GM19372 (cell line): ENCODE data around the gene LTB4R.

Experiments
- ATAC-seq: cut with Tn5 transposase; IDR thresholded peaks from one replicate; pipeline ENCODE4 v1.9.1; 2021; ENCODE audit warnings: mild to moderate bottlenecking, low read depth, moderate library complexity; ENCODE audit not compliant: unreplicated experiment

The LTB4R gene, protein sequence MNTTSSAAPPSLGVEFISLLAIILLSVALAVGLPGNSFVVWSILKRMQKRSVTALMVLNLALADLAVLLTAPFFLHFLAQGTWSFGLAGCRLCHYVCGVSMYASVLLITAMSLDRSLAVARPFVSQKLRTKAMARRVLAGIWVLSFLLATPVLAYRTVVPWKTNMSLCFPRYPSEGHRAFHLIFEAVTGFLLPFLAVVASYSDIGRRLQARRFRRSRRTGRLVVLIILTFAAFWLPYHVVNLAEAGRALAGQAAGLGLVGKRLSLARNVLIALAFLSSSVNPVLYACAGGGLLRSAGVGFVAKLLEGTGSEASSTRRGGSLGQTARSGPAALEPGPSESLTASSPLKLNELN

DNA sequence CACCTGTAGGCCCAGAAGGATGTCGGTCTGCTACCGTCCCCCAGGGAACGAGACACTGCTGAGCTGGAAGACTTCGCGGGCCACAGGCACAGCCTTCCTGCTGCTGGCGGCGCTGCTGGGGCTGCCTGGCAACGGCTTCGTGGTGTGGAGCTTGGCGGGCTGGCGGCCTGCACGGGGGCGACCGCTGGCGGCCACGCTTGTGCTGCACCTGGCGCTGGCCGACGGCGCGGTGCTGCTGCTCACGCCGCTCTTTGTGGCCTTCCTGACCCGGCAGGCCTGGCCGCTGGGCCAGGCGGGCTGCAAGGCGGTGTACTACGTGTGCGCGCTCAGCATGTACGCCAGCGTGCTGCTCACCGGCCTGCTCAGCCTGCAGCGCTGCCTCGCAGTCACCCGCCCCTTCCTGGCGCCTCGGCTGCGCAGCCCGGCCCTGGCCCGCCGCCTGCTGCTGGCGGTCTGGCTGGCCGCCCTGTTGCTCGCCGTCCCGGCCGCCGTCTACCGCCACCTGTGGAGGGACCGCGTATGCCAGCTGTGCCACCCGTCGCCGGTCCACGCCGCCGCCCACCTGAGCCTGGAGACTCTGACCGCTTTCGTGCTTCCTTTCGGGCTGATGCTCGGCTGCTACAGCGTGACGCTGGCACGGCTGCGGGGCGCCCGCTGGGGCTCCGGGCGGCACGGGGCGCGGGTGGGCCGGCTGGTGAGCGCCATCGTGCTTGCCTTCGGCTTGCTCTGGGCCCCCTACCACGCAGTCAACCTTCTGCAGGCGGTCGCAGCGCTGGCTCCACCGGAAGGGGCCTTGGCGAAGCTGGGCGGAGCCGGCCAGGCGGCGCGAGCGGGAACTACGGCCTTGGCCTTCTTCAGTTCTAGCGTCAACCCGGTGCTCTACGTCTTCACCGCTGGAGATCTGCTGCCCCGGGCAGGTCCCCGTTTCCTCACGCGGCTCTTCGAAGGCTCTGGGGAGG is at the start of gene LTB4R:
Gene LTB4R (plus strand): TSS at position 857 of the 959 bp plus-strand sequence. CDS start 4,150 bp downstream, outside the sequence.
- peak; percentile 75 for ATAC-seq

- ATAC-seq = no peak
Measured at GRCh38 chr14:24261969-24262327, 49.4 kb upstream of the LTB4R start.

GRCh38 chr14:24262821-24263733 is 48.2 kb upstream of the LTB4R start, which contains the start of gene TGM1:
Gene TGM1, minus strand, starts transcription at chr14:24263177. Its CDS starts 825 bp downstream, at chr14:24262352.
- ATAC-seq = no peak

- no peak for ATAC-seq
Measured at GRCh38 chr14:24263848-24264247, 47.5 kb upstream of the LTB4R start.

GRCh38 chr14:24264298-24264697 is 47.0 kb upstream of the LTB4R start:
- ATAC-seq = no peak

- ATAC-seq = no peak
Measured at GRCh38 chr14:24266344-24267244, 44.7 kb upstream of the LTB4R start.

- ATAC-seq = no peak
Measured at GRCh38 chr14:24267516-24267915, 43.8 kb upstream of the LTB4R start.

- no peak for ATAC-seq
Measured at GRCh38 chr14:24268225-24268624, 43.1 kb upstream of the LTB4R start.

DNA sequence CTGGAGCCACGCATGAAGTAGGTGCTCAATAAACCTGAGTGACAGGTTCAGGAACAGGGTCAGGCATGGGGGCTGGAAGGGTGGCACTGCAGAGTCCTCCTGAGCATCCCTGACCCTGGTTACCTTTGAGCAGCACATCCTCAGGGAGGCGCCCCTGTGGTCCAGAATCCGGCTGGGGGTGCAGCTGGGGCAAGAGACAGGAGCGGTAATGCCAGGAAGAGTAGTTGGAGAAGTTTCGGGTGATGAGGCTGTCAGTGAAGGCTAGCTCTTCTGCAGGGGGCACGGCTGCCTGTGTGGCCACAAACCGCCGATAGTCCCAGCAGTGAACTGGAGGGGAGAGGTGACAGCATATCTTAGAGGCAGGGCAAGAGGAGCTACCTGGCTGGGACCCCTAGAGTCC is 41.9 kb upstream of the LTB4R start:
- ATAC-seq = no peak

DNA sequence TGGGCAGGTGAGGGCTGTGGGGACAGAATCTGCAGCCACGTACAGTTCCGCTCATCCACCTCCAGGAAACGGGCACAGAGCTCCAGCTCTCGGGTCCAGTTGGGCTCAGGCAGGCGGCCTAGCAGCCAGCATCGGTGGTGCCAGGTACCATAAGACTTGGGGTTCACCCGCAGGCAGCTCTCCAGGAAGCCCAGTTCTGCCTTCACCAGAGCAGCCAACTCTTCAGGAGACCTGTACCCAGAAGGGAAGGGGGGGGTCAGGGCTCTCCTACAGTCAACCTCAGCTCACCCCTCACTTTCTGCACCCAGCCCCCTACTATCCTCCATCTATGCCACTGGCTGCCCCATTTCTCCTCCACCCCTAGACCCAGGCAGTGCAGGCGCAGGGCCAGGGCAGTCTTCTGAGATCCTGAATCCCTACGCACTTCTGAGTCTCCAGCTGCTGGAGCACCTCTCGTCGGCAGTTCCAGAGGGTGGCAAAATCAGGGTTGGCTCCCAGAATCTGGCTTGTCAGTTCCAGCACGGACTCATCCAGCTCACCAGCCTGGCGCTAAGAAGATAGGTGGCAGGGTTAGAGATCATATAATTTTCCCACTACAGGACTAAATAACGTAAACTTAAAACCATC is 41.3 kb upstream of the LTB4R start:
- no peak for ATAC-seq

GRCh38 chr14:24270537-24271133 is 40.7 kb upstream of the LTB4R start:
- ATAC-seq = no peak

- peak; percentile 87 for ATAC-seq
Measured at GRCh38 chr14:24271134-24271833, 40.0 kb upstream of the LTB4R start, which contains the start of gene RABGGTA. Gene RABGGTA, minus strand, starts transcription at chr14:24271597. Its CDS starts 482 bp downstream, at chr14:24271115.

DNA sequence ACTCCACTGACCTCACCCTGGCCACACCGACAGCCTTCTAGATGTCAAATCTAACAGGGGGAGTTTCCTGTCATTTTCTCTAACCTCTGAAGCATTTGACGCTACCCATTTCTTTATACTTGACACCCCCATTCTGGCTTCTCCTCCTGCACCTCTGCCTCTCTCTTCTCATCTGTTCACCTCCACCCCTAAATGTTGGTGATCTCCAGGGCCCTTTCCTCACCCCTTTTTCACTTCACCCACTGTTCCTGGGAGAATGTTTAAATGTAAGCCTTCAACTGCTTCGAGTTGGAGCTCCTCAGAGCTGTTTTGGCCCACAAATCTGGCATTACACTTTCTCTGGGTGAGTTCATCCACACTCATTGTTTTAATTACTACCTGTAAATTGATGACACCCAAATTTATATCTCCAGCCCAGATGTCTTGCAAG is 39.5 kb upstream of the LTB4R start:
- ATAC-seq = no peak

DNA sequence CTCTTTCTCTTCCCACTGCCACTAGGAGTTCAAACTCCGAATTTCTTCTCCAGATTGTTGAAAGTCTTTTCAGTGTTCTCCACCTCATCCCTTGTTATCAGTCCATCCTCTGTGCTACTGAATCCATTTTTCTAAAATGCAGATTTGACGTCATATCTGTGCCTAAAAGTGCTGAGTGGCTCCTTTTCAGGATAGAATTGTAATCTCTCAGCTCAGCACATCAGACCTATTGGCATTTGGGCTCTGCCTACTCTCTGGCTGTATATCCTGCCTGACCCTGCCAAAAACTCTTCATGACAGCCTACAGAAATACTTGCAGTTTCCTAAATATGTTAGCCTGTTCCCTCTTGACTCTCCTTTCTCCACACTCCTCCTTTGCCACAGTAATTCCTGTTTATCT is 38.8 kb upstream of the LTB4R start:
- ATAC-seq = no peak

DNA sequence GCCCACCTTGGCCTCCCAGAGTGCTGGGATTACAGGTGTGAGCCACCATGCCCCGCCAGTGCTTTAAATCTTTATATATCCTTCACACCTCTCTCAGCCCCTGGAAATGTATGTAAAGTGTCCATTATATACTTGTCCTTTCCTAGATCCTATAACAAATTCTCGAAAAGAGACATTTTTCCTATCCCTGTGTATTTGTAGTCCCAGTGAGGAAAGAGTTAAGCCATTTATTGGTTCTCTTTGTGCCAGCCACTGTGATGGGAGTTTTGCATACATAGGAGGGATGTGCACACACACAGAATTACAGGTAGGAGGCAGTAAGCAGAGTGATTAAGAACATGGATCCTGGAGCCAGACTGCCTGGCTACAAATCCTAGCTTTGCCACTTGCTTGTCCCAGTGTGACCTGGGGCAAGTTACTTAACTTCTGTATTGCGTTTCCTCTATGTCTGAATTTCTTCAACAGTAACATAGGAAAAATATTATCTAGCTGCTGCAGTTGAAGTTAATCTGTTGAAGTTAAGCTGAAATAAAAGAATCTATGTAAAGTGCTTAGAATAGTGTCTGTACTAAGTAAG is 37.8 kb upstream of the LTB4R start:
- ATAC-seq = no peak

DNA sequence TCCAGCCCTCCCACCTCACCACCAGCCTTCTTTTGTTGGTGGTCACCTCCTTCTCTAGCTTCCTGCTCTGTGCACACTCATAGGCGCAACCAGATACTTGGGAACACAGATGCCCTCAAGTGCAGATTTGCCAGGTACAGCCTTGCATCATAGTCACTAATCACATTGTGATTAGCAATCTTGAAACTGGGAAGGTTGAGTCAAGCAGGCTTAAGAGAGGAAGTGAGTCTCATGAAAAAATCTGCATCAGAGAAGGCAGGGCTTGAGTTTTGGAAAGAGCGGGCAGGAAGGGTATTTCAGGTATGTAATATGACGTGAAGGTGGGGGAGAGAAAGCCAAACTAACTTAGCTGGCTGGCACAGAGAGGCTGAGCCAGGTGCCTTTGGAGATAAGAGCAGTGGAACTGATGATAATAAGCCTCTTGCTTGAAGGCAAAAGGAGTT is 37.2 kb upstream of the LTB4R start:
- ATAC-seq = peak; percentile 31

DNA sequence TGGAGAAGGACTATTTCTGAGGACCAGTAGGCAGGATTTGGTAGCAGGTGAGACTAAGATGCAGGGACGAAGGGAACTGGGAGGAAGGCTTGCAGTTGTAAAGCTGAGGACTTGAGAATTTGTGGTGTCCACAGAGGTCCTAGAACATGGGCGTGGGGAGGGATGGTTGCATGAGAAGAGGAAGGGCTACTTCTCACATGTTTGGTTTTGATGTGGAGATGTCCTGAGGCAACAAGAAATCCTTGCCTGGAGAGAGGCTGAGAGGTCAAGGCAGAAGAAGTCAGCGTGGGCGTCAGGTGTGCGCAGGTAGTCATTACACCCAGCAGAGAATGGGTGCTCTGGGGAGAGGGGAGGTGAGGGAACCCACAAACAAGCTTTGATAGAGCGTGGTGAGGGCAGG is 34.2 kb upstream of the LTB4R start:
- ATAC-seq = no peak
